H7 (cell line): ENCODE data around the gene CNKSR3. TPM values are rescaled to one million over a fixed set of nuclear protein-coding genes. Genes with fewer than 3 reads are reported as not detected.
A peak's percentile ranks its signal among the peaks of the same experiment; 100 is the strongest.

Experiments
- DNase-seq: peaks from one replicate; pipeline ENCODE4 v3.0.0; 2012
- H3K27me3 ChIP-seq: 2 replicates; pipeline ENCODE4 v1.6.0; 2011; ENCODE audit warnings: mild to moderate bottlenecking, low read length; ENCODE audit not compliant: control insufficient read depth, insufficient read depth
- H3K36me3 ChIP-seq: replicated peaks from 2 replicates; pipeline ENCODE4 v1.5.1; 2011; ENCODE audit warnings: low read length; ENCODE audit not compliant: control insufficient read depth, insufficient read depth
- H3K4me3 ChIP-seq: 2 replicates; pipeline ENCODE4 v1.5.1; 2011; ENCODE audit warnings: low read depth, mild to moderate bottlenecking, control low read depth, low read length, moderate library complexity; ENCODE audit not compliant: insufficient read depth
- total RNA-seq: library from RNA; depleted of rRNA; stranded (reverse); fragments of >200 nt; shearing (Covaris generic); gene quantifications from 2 replicates; pipeline ENCODE4 v1.2.3, GENCODE V29; 2014

The CNKSR3 gene
- total RNA-seq, 1 experiment from 2014 or later: 8.8 TPM

- Histone ChIP-seq H3K27me3 (no peaks in the 10 kb centered on the region), H3K36me3 (no peaks in the 10 kb centered on the region), H3K4me3 (no peak overlapping the region)
- DNase-seq: no peak
Measured at GRCh38 chr6:154450498-154450897, 60.0 kb downstream of the CNKSR3 start.

GRCh38 chr6:154448448-154449096 is 61.9 kb downstream of the CNKSR3 start:
- peak; percentile 28 for DNase-seq
- H3K4me3 ChIP-seq: no peak overlapping the region
- no peaks in the 10 kb centered on the region for H3K27me3 ChIP-seq
- no peaks in the 10 kb centered on the region for H3K36me3 ChIP-seq

GRCh38 chr6:154447954-154448353 is 62.5 kb downstream of the CNKSR3 start:
- Histone ChIP-seq H3K4me3 (no peak overlapping the region), H3K36me3 (no peaks in the 10 kb centered on the region), H3K27me3 (no peaks in the 10 kb centered on the region)
- DNase-seq: no peak

- Histone ChIP-seq H3K27me3 (no peaks in the 10 kb centered on the region), H3K36me3 (no peaks in the 10 kb centered on the region), H3K4me3 (no peak overlapping the region)
- no peak for DNase-seq
Measured at GRCh38 chr6:154446984-154447383, 63.5 kb downstream of the CNKSR3 start.

GRCh38 chr6:154445417-154445816 is 65.1 kb downstream of the CNKSR3 start:
- Histone ChIP-seq H3K36me3 (no peaks in the 10 kb centered on the region), H3K4me3 (no peak overlapping the region), H3K27me3 (no peaks in the 10 kb centered on the region)
- no peak for DNase-seq

- Histone ChIP-seq H3K36me3 (no peaks in the 10 kb centered on the region), H3K4me3 (no peak overlapping the region), H3K27me3 (no peaks in the 10 kb centered on the region)
- no peak for DNase-seq
Measured at GRCh38 chr6:154441995-154442310, 68.5 kb downstream of the CNKSR3 start.

- H3K4me3 ChIP-seq: no peak overlapping the region
- H3K36me3 ChIP-seq: no peaks in the 10 kb centered on the region
- no peak for DNase-seq
- no peaks in the 10 kb centered on the region for H3K27me3 ChIP-seq
Measured at GRCh38 chr6:154440422-154441043, 70.0 kb downstream of the CNKSR3 start.

GRCh38 chr6:154440022-154440421 is 70.5 kb downstream of the CNKSR3 start:
- H3K36me3 ChIP-seq: no peaks in the 10 kb centered on the region
- no peak overlapping the region for H3K4me3 ChIP-seq
- DNase-seq: no peak
- no peaks in the 10 kb centered on the region for H3K27me3 ChIP-seq

GRCh38 chr6:154438882-154439415 is 71.5 kb downstream of the CNKSR3 start:
- DNase-seq: no peak
- Histone ChIP-seq H3K4me3 (no peak overlapping the region), H3K27me3 (no peaks in the 10 kb centered on the region), H3K36me3 (no peaks in the 10 kb centered on the region)

- Histone ChIP-seq H3K4me3 (no peak overlapping the region), H3K36me3 (no peaks in the 10 kb centered on the region), H3K27me3 (no peaks in the 10 kb centered on the region)
- DNase-seq: no peak
Measured at GRCh38 chr6:154435400-154435945, 75.0 kb downstream of the CNKSR3 start.

GRCh38 chr6:154434662-154435061 is 75.8 kb downstream of the CNKSR3 start:
- DNase-seq: no peak
- Histone ChIP-seq H3K27me3 (no peaks in the 10 kb centered on the region), H3K4me3 (no peak overlapping the region), H3K36me3 (no peaks in the 10 kb centered on the region)

GRCh38 chr6:154433477-154434241 is 76.8 kb downstream of the CNKSR3 start:
- DNase-seq: peak; percentile 32
- Histone ChIP-seq H3K36me3 (no peaks in the 10 kb centered on the region), H3K27me3 (no peaks in the 10 kb centered on the region), H3K4me3 (no peak overlapping the region)

GRCh38 chr6:154432533-154433476 is 77.7 kb downstream of the CNKSR3 start:
- DNase-seq: no peak
- H3K4me3 ChIP-seq: no peak overlapping the region
- H3K27me3 ChIP-seq: no peaks in the 10 kb centered on the region
- no peaks in the 10 kb centered on the region for H3K36me3 ChIP-seq

GRCh38 chr6:154430481-154430919 is 80.0 kb downstream of the CNKSR3 start:
- H3K27me3 ChIP-seq: no peaks in the 10 kb centered on the region
- no peak for DNase-seq
- no peak overlapping the region for H3K4me3 ChIP-seq
- no peaks in the 10 kb centered on the region for H3K36me3 ChIP-seq
